Spleen (tissue), 11 donors: ENCODE data around the gene KCTD1. TPM values are rescaled to one million over a fixed set of nuclear protein-coding genes. Genes with fewer than 3 reads are reported as not detected.

Experiments
- DNase-seq: peaks from one replicate; pipeline ENCODE4 v3.0.0-alpha.2; 2020
- H3K27ac ChIP-seq, 8 donors: fragments of 200-600 bp; sonication (generic) in 7 of 8; 1 replicate in 4 of 8; 2 replicates in 4 of 8; pipeline versions ENCODE4 v1.5.0 to v1.8.0; 2016 to 2021; ENCODE audit warnings: inconsistent platforms in 4 of 8, mild to moderate bottlenecking in 4 of 8, moderate library complexity in 1 of 8
- H3K27me3 ChIP-seq, 7 donors: fragments of 200-600 bp; sonication (generic) in 6 of 7; replicated peaks in 1 of 7; 1 replicate in 4 of 7; 2 replicates in 3 of 7; pipeline versions ENCODE4 v1.5.0 to v1.8.0; 2016 to 2021; ENCODE audit warnings: inconsistent platforms in 3 of 7, mild to moderate bottlenecking in 1 of 7
- H3K36me3 ChIP-seq, 6 donors: fragments of 200-600 bp; sonication (generic) in 5 of 6; 1 replicate in 4 of 6; 2 replicates in 2 of 6; pipeline versions ENCODE4 v1.5.0 to v1.8.0; 2016 to 2021; ENCODE audit warnings: inconsistent platforms in 2 of 6
- H3K4me1 ChIP-seq, 6 donors: fragments of 200-600 bp; sonication (generic) in 5 of 6; 1 replicate in 3 of 6; 2 replicates in 3 of 6; pipeline versions ENCODE4 v1.5.0 to v1.8.0; 2016 to 2021; ENCODE audit warnings: inconsistent platforms in 3 of 6
- H3K4me3 ChIP-seq, 8 donors: fragments of 200-600 bp; sonication (generic) in 7 of 8; 1 replicate in 4 of 8; 2 replicates in 4 of 8; pipeline versions ENCODE4 v1.5.0 to v1.8.0; 2016 to 2021; ENCODE audit warnings: inconsistent platforms in 4 of 8, mild to moderate bottlenecking in 4 of 8, moderate library complexity in 2 of 8
- H3K9me3 ChIP-seq, 8 donors: fragments of 200-600 bp; sonication (generic) in 7 of 8; 1 replicate in 4 of 8; 2 replicates in 4 of 8; pipeline versions ENCODE4 v1.5.0 to v1.8.0; 2016 to 2021; ENCODE audit warnings: inconsistent platforms in 4 of 8
- POLR2A ChIP-seq, 3 donors: fragments of 450-650 bp; IDR thresholded peaks; one replicate each; pipeline ENCODE4 v1.5.1; 2017; ENCODE audit warnings: antibody characterized with exemption in 3 of 3, mild to moderate bottlenecking in 1 of 3
- POLR2AphosphoS5 ChIP-seq, 3 donors: sonication (generic); formaldehyde crosslinking; IDR thresholded peaks; one replicate each; pipeline ENCODE4 v1.5.1; 2017; ENCODE audit warnings: antibody characterized with exemption in 3 of 3
- WGBS, 5 donors: extraction: QIAGEN DNeasy Blood & Tissue Kit in 3 of 5; methylation state at CpG; one replicate each; pipeline versions ENCODE4 v1.1.5 to v1.1.7; 2013 to 2018; 5-methylcytosine and 5-hydroxymethylcytosine counted together
- intact Hi-C: fragments of 100-400 bp; cut with DNase I; formaldehyde crosslinking; loops from one replicate; pipeline ENCODE4 v1.15.0; 2023; ENCODE audit warnings: low total_unique reads
- polyA plus RNA-seq, 3 donors: library from polyadenylated mRNA; stranded (reverse); fragments of 200-250 nt; gene quantifications; one replicate each; pipeline ENCODE4 v1.2.1, GENCODE V29; 2013
- total RNA-seq, 7 donors: library from RNA; depleted of rRNA in 3 of 7; stranded (reverse); fragments of >200 nt in 3 of 7; fragmentation: NEBNext Ultra II Directional in 4 of 7; extraction: Animal tissue kit (Norgen Biotek cat#: 25700) in 4 of 7; gene quantifications; one replicate each; pipeline versions ENCODE4 v1.1.0 to v1.2.1, GENCODE V29; 2016 to 2021
- TF ChIP-seq, protein P1 (sequence below), 11 experiments: fragments of 200-600 bp in 7 of 11; fragments of 450-650 bp in 4 of 11; sonication (generic) in 4 of 11; IDR thresholded peaks in 8 of 11; conservative IDR thresholded peaks in 3 of 11; 1 replicate in 7 of 11; 2 replicates in 4 of 11; pipeline versions ENCODE4 v1.4.0 to v1.8.0; 2016 to 2021; ENCODE audit warnings: antibody characterized with exemption in 11 of 11, inconsistent platforms in 4 of 11, mild to moderate bottlenecking in 1 of 11
- donor health status: healthy with polysubstance abuse.
- donor health status: DM: no; HTN: no; CAD: no; lungs with moderate emphysema.
- donor health status: DM: no; HTN: no; CAD: no.
- donor health status: Bipolar disorder and iron deficiency.
- donor health status: healthy.
- donor health status: DM: no; HTN: no; CAD: no.
- donor health status: DM: yes; HTN: yes; CAD: no.

KCTD1 gene
- total and polyA plus RNA-seq, 10 donors, result 1.6 to 11.8 (median 6.6) TPM

DNA sequence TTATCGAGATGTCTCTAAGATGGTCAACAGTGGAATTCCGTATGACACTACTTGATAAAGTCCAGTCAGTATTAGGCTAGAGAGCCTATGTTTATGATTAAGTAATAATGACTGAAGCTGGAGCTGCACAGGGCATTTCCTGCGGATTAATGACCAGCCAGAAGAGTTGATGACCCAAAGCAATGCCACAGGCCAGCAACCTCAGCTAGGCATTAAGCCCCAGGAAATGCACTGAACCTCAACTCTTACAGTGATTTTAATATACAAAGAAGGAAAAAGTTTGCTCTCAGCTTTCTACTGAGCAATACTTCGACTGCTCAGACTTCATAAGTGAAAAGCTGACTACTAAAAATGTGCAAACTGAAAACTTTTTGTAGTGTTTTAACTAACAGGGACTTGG is 3.9 kb downstream of the KCTD1 start:
- H3K27me3 ChIP-seq, result peaks cover 0 to 27% (median 7%) of the 10 kb centered on the region in 7 donors
- peaks cover 2 to 60% (median 41%) of the 10 kb centered on the region in 6 donors for H3K4me1 ChIP-seq
- intact Hi-C loops, result no loop called here
- no peak for DNase-seq
- H3K9me3 ChIP-seq, result no peaks in the 10 kb centered on the region
- no peak overlapping the region for H3K27ac ChIP-seq
- 79 to 86% (median 83%) methylated on average over 4 of the region's 4 CpGs for WGBS, 5 donors
- H3K36me3 ChIP-seq, result no peaks in the 10 kb centered on the region
- TF ChIP-seq, protein P1, sequence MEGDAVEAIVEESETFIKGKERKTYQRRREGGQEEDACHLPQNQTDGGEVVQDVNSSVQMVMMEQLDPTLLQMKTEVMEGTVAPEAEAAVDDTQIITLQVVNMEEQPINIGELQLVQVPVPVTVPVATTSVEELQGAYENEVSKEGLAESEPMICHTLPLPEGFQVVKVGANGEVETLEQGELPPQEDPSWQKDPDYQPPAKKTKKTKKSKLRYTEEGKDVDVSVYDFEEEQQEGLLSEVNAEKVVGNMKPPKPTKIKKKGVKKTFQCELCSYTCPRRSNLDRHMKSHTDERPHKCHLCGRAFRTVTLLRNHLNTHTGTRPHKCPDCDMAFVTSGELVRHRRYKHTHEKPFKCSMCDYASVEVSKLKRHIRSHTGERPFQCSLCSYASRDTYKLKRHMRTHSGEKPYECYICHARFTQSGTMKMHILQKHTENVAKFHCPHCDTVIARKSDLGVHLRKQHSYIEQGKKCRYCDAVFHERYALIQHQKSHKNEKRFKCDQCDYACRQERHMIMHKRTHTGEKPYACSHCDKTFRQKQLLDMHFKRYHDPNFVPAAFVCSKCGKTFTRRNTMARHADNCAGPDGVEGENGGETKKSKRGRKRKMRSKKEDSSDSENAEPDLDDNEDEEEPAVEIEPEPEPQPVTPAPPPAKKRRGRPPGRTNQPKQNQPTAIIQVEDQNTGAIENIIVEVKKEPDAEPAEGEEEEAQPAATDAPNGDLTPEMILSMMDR (IDR thresholded peaks at IDR 0.05 in 8 of 11, conservative IDR thresholded peaks at IDR 0.05 in 3 of 11), result no peak
- TF ChIP-seq POLR2A (IDR thresholded peaks at IDR 0.05) (no peak), POLR2AphosphoS5 (IDR thresholded peaks at IDR 0.05) (no peak)
- H3K4me3 ChIP-seq, result no peak overlapping the region

DNA sequence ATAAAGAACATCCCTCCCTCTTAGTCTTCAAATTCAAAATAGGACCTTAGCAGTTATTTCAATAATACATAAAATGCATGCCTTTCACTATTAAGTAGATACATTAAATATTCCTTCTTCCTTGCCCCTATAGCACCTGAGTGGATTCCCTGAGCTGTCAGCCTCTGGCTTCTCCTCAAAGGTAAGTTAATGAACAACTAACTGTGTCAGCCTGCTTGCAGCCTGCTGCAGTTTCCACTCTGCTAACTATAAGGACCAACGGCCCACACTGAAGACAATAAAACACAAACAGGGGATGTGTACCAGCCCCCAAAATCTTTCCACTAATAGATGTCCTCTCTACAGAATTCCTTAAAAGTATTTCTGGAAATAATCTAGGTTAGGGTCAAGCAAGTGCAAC is 5.0 kb downstream of the KCTD1 start:
- no peaks in the 10 kb centered on the region for H3K9me3 ChIP-seq
- no peak for DNase-seq
- H3K36me3 ChIP-seq, result no peaks in the 10 kb centered on the region
- H3K27ac ChIP-seq, result no peak overlapping the region
- TF ChIP-seq, protein P1 (IDR thresholded peaks at IDR 0.05 in 8 of 11, conservative IDR thresholded peaks at IDR 0.05 in 3 of 11), result no peak
- TF ChIP-seq POLR2AphosphoS5 (IDR thresholded peaks at IDR 0.05), result no peak
- no peak for TF ChIP-seq POLR2A (IDR thresholded peaks at IDR 0.05)
- intact Hi-C loops, result no loop called here
- H3K27me3 ChIP-seq, result peaks cover 0 to 16% (median 4%) of the 10 kb centered on the region in 7 donors
- 84 to 94% (median 94%) methylated on average over 1 of the region's 1 CpG for WGBS, 5 donors
- no peak overlapping the region for H3K4me3 ChIP-seq
- H3K4me1 ChIP-seq, result peaks cover 0 to 50% (median 32%) of the 10 kb centered on the region in 6 donors

DNA sequence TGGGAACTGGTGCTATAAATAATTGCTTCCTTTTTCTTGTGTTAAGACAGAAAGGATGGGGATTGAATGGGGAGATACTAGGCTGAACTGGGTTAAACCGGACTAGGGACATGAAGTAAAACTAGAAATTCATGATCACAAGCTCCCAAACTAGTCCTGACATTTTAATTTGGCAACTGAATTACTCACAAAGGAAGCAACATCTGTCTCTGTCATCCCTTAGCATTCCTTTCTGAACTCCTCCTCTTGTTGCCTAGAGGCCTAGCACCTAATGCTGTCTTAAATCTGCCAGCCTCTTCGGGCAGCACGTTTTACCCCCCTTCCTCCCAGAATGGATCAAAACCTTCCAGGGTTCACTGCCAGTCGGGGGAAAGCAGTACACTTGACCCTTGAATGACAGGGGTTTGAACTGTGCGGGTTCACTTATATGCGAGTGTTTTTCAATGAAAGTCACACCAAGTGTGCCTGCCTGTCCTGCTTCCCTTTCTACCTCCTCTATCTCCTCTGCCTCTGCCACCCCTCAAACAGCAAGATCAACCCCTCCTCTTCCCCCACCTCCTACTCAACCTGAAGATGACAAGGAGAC is 8.2 kb downstream of the KCTD1 start:
- no peak overlapping the region for H3K4me3 ChIP-seq
- H3K9me3 ChIP-seq, result no peaks in the 10 kb centered on the region
- H3K27ac ChIP-seq, result no peak overlapping the region
- intact Hi-C loops, result no loop called here
- DNase-seq, result no peak
- 67 to 80% (median 74%) methylated on average over 6 of the region's 6 CpGs for WGBS, 5 donors
- H3K27me3 ChIP-seq, result no peaks in the 10 kb centered on the region
- H3K36me3 ChIP-seq, result no peaks in the 10 kb centered on the region
- TF ChIP-seq POLR2AphosphoS5 (IDR thresholded peaks at IDR 0.05), result no peak
- no peak for TF ChIP-seq POLR2A (IDR thresholded peaks at IDR 0.05)
- TF ChIP-seq, protein P1 (IDR thresholded peaks at IDR 0.05 in 8 of 11, conservative IDR thresholded peaks at IDR 0.05 in 3 of 11), result no peak
- peaks cover 0 to 22% (median 6%) of the 10 kb centered on the region in 6 donors for H3K4me1 ChIP-seq

DNA sequence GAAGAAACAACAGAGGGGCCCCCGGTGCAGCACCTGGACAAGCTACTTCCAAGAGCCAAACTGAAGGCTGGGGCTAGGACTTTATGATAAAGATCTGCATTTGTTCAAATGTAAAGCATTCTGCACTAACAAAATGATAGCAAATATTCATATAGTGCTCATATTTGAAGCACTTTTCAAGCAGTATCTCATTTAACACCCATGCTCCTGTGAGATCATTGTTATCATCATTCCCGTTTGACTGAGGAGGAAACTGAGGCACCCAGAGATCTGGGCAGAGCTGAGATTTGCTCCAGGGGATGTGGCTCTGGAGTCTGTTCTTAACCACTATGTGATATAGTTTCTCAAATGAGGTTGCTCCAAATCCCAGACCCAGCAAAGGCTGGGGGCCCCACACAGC is 9.8 kb downstream of the KCTD1 start:
- peaks cover 0 to 7% (median 0%) of the 10 kb centered on the region in 6 donors for H3K4me1 ChIP-seq
- no peak overlapping the region for H3K27ac ChIP-seq
- TF ChIP-seq POLR2A (IDR thresholded peaks at IDR 0.05), result no peak
- TF ChIP-seq, protein P1 (IDR thresholded peaks at IDR 0.05 in 8 of 11, conservative IDR thresholded peaks at IDR 0.05 in 3 of 11), result no peak
- TF ChIP-seq POLR2AphosphoS5 (IDR thresholded peaks at IDR 0.05), result no peak
- H3K9me3 ChIP-seq, result no peaks in the 10 kb centered on the region
- no peaks in the 10 kb centered on the region for H3K36me3 ChIP-seq
- intact Hi-C loops, result no loop called here
- 79 to 95% (median 90%) methylated on average over 2 of the region's 2 CpGs for WGBS, 5 donors
- DNase-seq, result no peak
- H3K27me3 ChIP-seq, result no peaks in the 10 kb centered on the region
- H3K4me3 ChIP-seq, result no peak overlapping the region
